ENCODE results near the gene PPP1R13L.
"Not testable (repeated sequence)": the region's sequence is repeated elsewhere in the genome, so short reads cannot be mapped to it uniquely, and the experiment has no call there.

Gene PPP1R13L

GRCh38 chr19:45336696-45337251 is 68.1 kb downstream of the PPP1R13L start:
- CTCF ChIA-PET = interaction anchor here (0.6 to 2.8 kb wide), 3 partner anchors 17 to 433 kb away, joined by 3 to 15 read pairs (median 9); no protein-coding TSS in a partner anchor
- Histone ChIP-seq H3K4me1 (ENCODE audit: control insufficient read depth, insufficient read depth, low read length) (no peaks in the 10 kb centered on the region), H3K36me3 (ENCODE audit: control insufficient read depth in 2 of 2, insufficient read depth in 1 of 2, low read length in 2 of 2) (no peaks in the 10 kb centered on the region), H3K27ac (ENCODE audit: extremely low read depth, low read depth, low read length) (no peak overlapping the region), H3K4me3 (ENCODE audit: low read depth, low read length) (no peak overlapping the region), H3K9me3 (ENCODE audit: control insufficient read depth, insufficient read depth, low read depth, low read length) (no peaks in the 10 kb centered on the region)
- POLR2A ChIA-PET = interaction anchor here (0.5 to 1.3 kb wide), 2 partner anchors 158 to 297 kb away, joined by 3 to 4 read pairs; partner anchors contain the start of gene BLOC1S3
- TF ChIP-seq ZNF837 (tag by site-specific recombination; IDR thresholded peaks at IDR 0.05) (no peak), ZIC2 (tag by site-specific recombination; IDR thresholded peaks at IDR 0.05) (no peak), ZNF548 (tag by site-specific recombination; IDR thresholded peaks at IDR 0.05) (no peak), ZBTB17 (tag by site-specific recombination; IDR thresholded peaks at IDR 0.05) (no peak), HOXA7 (CRISPR knock-in tag; IDR thresholded peaks at IDR 0.05; ENCODE audit: borderline replicate concordance) (no peak), ZNF114 (tag by site-specific recombination; IDR thresholded peaks at IDR 0.05) (no peak), ZNF571 (tag by site-specific recombination; IDR thresholded peaks at IDR 0.05) (no peak), ZNF280C (tag by site-specific recombination; IDR thresholded peaks at IDR 0.05) (no peak), ZNF366 (tag by site-specific recombination; conservative IDR thresholded peaks at IDR 0.05) (no peak), KLF16 (tag by site-specific recombination; IDR thresholded peaks at IDR 0.05) (no peak)
- TF ChIP-seq, protein P1, sequence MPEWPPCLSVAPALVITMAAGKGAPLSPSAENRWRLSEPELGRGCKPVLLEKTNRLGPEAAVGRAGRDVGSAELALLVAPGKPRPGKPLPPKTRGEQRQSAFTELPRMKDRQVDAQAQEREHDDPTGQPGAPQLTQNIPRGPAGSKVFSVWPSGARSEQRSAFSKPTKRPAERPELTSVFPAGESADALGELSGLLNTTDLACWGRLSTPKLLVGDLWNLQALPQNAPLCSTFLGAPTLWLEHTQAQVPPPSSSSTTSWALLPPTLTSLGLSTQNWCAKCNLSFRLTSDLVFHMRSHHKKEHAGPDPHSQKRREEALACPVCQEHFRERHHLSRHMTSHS (tag by site-specific recombination; IDR thresholded peaks at IDR 0.05) = no peak

GRCh38 chr19:45334881-45335280 is 70.0 kb downstream of the PPP1R13L start:
- CTCF ChIA-PET = interaction anchor here (0.7 kb wide), 1 partner anchor 134 kb away, joined by 3 read pairs; no protein-coding TSS in a partner anchor
- POLR2A ChIA-PET = interaction anchor here (0.6 kb wide), 1 partner anchor 267 kb away, joined by 4 read pairs; no protein-coding TSS in a partner anchor

GRCh38 chr19:45333609-45334303 is 71.1 kb downstream of the PPP1R13L start:
- POLR2A ChIA-PET = interaction anchor here (0.7 kb wide), 1 partner anchor 265 kb away, joined by 4 read pairs; no protein-coding TSS in a partner anchor
- Histone ChIP-seq H3K9me3 (ENCODE audit: control insufficient read depth, insufficient read depth, low read depth, low read length) (no peaks in the 10 kb centered on the region), H3K4me3 (ENCODE audit: low read depth, low read length) (no peak overlapping the region), H3K4me1 (ENCODE audit: control insufficient read depth, insufficient read depth, low read length) (no peaks in the 10 kb centered on the region), H3K27ac (ENCODE audit: extremely low read depth, low read depth, low read length) (no peak overlapping the region), H3K36me3 (ENCODE audit: control insufficient read depth in 2 of 2, insufficient read depth in 1 of 2, low read length in 2 of 2) (no peaks in the 10 kb centered on the region)
- no peak for TF ChIP-seq IKZF3 (tag by site-specific recombination; IDR thresholded peaks at IDR 0.05)
- TF ChIP-seq ZNF121 (tag by site-specific recombination; IDR thresholded peaks at IDR 0.05) = peak; percentile 87
- TF ChIP-seq ZNF24 (tag by site-specific recombination; IDR thresholded peaks at IDR 0.05) = no peak
- TF ChIP-seq, protein P2, sequence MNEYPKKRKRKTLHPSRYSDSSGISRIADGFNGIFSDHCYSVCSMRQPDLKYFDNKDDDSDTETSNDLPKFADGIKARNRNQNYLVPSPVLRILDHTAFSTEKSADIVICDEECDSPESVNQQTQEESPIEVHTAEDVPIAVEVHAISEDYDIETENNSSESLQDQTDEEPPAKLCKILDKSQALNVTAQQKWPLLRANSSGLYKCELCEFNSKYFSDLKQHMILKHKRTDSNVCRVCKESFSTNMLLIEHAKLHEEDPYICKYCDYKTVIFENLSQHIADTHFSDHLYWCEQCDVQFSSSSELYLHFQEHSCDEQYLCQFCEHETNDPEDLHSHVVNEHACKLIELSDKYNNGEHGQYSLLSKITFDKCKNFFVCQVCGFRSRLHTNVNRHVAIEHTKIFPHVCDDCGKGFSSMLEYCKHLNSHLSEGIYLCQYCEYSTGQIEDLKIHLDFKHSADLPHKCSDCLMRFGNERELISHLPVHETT (tag by site-specific recombination; IDR thresholded peaks at IDR 0.05) = no peak
- no peak for TF ChIP-seq ZNF792 (tag by site-specific recombination; IDR thresholded peaks at IDR 0.05)
- TF ChIP-seq ZNF785 (tag by site-specific recombination; IDR thresholded peaks at IDR 0.05) = no peak
- CTCF ChIA-PET = interaction anchor here (0.6 to 1.3 kb wide), 5 partner anchors 33 to 385 kb away, joined by 3 to 7 read pairs (median 3); no protein-coding TSS in a partner anchor

More at GRCh38 chr19:45334881-45335280, 70.0 kb downstream of the PPP1R13L start:
- not testable (repeated sequence) for H3K4me1 ChIP-seq (ENCODE audit: control insufficient read depth, insufficient read depth, low read length); H3K36me3 ChIP-seq (ENCODE audit: control insufficient read depth in 2 of 2, insufficient read depth in 1 of 2, low read length in 2 of 2); H3K27ac ChIP-seq (ENCODE audit: extremely low read depth, low read depth, low read length); H3K9me3 ChIP-seq (ENCODE audit: control insufficient read depth, insufficient read depth, low read depth, low read length); H3K4me3 ChIP-seq (ENCODE audit: low read depth, low read length)

Data from HEK293 (cell line).